Urothelium cell line (cell line): Measurements from ENCODE around the gene SOX13.
"Not testable (repeated sequence)": the region's sequence is repeated elsewhere in the genome, so short reads cannot be mapped to it uniquely, and the experiment has no call there.

Experiments used
- DNase-seq: peaks from one replicate; pipeline ENCODE4 v3.0.0; 2011; ENCODE audit warnings: low spot score, mixed read lengths
- FAIRE-seq: peaks from 2 replicates; lab custom pipeline; 2011; peaks lifted over from hg19 to GRCh38; lab: Jason Lieb, UNC

Gene SOX13

DNA sequence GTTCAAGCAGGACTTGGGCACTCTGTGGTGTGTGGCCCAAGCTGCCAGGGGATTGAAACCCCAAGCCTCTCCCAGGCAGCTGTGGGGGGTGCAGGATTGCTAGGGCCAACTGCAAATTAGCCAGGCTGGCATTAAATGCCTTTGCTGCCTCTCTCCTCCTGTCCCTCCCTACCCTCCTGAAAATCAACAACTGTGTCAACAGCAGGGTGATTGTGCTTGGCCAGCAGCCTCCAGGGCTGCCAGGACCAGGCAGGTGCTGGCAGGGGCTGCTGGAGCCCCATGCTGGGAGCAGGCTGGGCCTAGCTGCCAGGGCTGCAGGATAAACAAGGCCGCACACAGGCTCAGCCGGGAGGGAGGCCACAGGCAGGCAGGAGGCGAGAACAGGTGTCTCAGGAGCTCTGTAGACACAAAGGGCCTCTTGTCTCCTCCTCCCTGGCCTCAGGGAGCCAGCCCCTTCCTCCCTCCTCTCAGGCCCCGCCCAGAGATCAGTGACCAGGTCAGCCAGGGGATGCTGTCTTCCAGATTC is 11.4 kb downstream of the SOX13 start:
- DNase-seq, result no peak
- FAIRE-seq, result no peak

- no peak for FAIRE-seq
These were observed 13.0 kb downstream of the SOX13 start for GRCh38 chr1:204085876-204086275.

DNA sequence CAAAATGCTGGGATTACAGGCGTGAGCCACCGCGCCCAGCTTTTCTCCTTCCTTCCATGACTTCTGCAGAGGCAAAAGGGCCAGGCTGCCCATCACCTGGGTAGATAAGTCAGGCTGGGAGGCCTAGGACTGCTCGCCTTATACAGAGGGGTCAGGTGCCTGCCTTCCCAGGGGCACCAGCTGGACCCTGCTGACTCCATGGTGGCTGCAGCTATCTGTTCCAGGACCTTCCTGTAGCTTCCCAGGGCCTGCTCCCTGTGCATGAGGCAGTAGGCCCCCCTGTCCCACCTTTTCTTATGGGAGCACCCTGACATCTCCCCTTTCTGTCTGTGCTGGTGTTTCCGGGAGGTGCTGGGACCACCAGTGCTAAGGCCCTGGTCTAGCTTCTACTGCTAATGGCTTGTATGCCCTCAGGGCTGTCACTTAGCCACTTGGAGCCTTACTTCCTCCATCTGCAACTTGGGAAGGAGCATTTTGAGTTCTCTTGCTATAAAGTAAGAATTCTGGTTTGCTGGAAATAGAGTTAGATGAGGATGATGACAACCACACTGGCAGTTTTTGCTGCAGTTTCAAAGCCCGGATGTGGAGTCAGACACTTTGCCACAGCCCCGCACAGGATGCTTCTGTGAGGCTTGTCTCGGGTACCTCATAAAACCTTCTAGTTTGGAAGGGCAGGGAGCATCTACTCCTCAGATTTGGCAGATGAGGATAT is 14.4 kb downstream of the SOX13 start:
- FAIRE-seq, result no peak
- no peak for DNase-seq

More at GRCh38 chr1:204085876-204086275, 13.0 kb downstream of the SOX13 start:
- DNase-seq, result no peak

DNA sequence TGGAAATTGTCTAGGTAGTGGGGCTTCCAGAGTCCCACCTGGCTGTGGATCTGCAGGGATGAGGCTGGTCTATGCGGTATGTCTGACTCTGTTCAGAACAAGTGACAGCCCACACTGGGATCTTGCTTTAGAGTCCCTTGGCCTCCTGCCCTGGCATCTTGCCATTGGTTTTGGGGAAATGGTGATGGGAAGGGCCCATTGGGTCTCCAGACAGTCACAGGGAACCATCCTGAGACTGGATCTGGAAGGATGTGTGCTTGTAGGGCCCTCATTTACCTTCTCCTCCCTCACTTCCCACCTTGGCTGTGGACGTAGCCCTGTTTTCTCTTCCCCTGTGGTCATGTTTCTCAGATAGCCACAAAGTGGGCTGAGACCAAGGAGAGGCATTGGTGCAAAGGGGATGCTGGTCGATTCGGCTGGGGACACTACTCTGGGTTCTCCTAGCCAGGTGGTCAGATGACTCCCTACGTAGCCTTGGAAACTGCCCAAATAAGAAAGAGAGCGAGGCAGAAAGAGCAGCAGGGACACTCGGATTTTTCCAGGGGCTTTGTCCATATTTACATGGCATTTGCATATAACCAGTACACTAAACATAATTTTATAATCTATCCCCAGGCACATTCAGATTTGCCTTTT is 15.1 kb downstream of the SOX13 start:
- FAIRE-seq (no peak), DNase-seq (no peak)

- FAIRE-seq (no peak), DNase-seq (no peak)
These were observed 15.7 kb downstream of the SOX13 start for GRCh38 chr1:204088596-204088995.

- DNase-seq (no peak), FAIRE-seq (no peak)
These were observed 16.3 kb downstream of the SOX13 start for GRCh38 chr1:204089044-204089751.

- not testable (repeated sequence) for FAIRE-seq, DNase-seq
These were observed 17.2 kb downstream of the SOX13 start for GRCh38 chr1:204090132-204090531.

- DNase-seq (no peak), FAIRE-seq (no peak)
These were observed 18.2 kb downstream of the SOX13 start for GRCh38 chr1:204091066-204091465.

- FAIRE-seq, result no peak
- no peak for DNase-seq
These were observed 18.9 kb downstream of the SOX13 start for GRCh38 chr1:204091787-204092312.

GRCh38 chr1:204092632-204093420 is 19.9 kb downstream of the SOX13 start:
- no peak for DNase-seq
- no peak for FAIRE-seq

DNA sequence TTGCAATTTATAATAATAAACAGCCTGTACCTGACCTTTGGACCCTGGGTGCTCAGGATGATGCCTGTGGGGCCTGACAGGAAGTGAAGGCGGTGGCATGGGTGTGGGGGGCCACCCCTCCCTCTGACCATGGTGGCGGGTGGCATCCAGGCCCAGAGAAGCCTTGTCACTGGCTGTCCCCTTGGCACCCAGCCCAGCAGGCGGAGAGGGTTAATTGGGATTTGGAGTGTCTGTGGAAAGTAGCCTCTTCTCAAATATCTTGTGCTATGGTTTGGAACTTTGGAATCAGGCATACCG is 20.5 kb downstream of the SOX13 start:
- no peak for DNase-seq

DNA sequence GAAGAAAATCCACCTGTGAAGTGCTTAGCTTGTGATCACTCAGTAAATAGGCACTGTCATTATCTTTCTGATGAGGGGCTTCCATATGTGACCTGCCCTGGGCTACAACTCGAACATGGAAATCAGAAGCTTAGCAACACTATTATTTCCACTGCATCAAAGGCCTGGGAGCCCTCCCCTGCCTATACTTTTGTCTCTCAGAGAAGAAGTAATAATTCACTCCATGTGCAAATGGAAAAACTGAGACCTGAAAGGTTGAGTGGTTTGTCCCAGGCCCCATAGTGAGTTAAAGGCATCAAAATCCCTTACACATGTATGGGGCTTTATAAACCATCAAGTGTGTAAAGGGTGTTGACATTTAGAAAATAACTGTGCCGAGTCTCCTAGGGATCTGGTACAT is 20.9 kb downstream of the SOX13 start:
- FAIRE-seq, result no peak
- DNase-seq, result no peak

More for the DNA sequence above, 20.5 kb downstream of the SOX13 start:
- no peak for FAIRE-seq

DNA sequence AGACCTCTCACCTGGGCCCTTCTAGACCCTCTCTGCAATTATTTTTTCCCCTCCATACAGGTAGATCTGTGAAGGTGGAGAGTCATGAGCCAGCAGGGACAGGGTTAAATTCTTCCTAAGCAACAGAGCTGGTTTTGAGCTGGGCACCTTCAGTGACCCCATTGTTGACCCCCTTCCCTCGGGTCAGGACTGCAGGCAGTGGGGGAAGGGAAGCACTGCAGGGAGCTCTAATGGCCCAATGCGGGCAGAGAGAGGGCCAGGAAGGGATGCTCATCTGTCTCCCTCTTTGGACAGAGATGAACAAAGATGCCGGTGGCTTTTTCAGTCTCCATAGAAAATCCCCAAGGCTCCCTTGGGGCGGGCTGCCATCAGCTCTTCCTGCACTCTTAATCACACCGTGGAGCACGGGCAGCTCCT is 21.4 kb downstream of the SOX13 start:
- FAIRE-seq, result no peak
- no peak for DNase-seq

GRCh38 chr1:204094856-204095634 is 22.1 kb downstream of the SOX13 start:
- DNase-seq (no peak), FAIRE-seq (no peak)

DNA sequence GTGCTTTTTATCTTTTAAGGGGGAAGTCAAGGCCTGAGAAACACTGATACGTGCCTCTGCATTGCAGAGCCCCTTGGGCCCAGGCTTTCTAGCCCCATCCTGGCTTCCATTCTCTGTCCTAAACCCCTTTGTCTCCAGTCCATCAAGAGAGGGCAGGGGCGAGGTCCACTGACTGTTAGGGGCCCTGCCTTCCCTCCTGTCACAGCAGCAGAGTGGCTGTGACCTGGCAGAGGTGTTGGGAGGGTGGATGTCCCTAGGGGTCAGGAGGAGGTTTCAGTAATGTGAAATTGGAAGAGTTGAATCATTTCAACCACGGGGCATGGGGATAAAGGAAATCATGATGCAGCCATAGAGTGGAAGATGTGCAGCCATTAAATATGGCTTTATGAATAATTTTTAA is 24.0 kb downstream of the SOX13 start:
- DNase-seq (no peak), FAIRE-seq (no peak)

DNA sequence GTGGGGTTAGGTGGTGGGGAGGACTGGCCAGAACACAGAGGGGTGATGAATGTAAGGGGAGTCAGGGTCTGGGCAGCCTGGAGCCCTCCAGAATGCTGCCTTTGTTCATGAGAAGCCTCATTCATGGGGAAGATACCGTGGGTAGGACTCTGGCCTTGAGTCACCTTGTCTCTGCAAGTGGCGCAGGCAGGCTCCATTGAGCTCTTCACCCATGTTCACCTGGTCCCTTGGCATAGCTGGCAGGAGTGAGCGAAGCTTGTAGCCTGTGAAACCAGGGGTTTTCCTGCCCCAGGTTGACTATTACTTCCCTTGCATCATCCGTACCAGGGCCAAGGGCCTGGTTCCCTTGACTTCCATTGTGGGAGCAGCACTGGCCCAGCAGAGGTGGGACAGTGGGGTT is 25.8 kb downstream of the SOX13 start:
- FAIRE-seq, result no peak
- no peak for DNase-seq

DNA sequence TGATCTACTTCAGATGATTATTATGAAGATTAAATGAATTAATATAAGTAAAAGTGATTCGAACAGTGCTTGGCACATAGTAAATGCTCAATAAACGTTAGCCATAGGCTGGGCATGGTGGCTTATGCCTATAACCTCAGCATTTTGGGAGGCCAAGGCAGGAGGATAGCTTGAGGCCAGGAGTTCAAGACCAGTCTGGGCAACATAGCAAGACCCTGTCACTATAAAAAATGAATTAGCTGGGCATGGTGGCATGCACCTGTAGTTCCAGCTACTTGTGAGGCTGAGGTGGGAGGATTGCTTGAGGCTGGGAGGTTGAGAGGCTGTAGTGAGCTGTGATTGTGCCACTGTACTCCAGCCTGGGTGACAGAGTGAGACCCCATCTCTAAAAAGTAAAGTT is 26.8 kb downstream of the SOX13 start:
- DNase-seq, FAIRE-seq: not testable (repeated sequence)

DNA sequence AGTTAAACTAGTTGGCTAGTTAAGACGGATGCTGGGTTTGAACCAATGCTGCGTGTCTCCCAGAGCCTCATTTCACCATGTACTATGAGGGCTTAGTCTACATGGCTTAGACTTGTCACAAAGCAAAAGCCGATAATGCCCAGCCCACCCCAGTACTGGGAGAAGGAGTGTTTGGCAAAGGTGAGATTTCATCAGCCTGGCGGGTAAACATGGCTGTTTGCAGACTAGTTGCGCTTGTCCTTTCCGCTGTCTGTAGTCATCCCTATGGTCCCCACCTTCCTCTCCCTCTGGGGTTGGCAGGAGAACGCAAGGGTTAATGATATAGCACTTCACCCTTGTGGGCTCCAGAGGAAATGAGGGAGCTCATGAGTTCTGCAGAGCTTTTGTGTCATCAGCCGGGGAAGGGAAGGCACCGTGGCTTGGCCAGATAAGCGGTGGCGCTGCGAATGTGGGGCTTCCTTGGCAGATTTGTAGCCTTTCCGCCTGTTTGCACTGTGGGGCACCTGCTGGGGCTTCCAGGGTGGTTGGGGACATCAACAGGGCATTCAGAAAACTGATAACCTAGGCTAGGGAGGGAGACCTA is 29.2 kb downstream of the SOX13 start:
- no peak for DNase-seq
- FAIRE-seq, result no peak

DNA sequence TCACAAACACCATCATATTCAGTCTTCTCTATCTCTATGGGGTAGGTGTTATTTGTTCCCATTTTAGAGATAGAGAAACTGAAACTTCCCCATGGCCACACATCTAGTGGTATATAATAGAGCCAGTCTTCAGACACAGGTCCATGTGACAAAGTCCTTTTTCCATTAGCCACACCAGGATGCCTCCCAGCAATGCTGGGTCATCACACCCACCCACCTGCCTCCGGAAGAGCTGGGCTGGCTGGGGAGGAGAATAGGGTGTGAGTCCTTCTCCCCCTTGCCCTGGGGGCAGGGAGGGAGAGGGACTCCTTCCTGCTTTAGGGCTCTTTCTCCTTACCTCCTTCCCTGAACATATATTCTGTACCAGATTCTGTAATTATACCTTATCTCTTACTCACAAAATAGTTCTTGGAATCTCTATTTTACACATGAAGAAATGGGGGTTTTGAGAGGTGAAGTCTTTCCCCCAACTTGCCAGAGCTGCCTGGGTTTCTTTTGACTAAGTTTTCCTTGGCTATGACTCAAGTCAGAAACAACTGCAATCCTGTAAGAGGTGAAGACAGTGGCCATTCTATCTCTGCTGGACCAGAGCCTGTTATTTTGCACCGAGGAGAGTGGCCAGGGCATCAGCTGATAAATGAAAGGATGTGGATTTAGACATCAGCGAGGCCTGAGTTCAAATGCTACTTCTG is 30.0 kb downstream of the SOX13 start:
- no peak for FAIRE-seq
- peak; percentile 38 for DNase-seq
